ENCODE measurements around the gene IRAG1.
A peak's percentile ranks its signal among the peaks of the same experiment; 100 is the strongest.

Gene IRAG1, protein sequence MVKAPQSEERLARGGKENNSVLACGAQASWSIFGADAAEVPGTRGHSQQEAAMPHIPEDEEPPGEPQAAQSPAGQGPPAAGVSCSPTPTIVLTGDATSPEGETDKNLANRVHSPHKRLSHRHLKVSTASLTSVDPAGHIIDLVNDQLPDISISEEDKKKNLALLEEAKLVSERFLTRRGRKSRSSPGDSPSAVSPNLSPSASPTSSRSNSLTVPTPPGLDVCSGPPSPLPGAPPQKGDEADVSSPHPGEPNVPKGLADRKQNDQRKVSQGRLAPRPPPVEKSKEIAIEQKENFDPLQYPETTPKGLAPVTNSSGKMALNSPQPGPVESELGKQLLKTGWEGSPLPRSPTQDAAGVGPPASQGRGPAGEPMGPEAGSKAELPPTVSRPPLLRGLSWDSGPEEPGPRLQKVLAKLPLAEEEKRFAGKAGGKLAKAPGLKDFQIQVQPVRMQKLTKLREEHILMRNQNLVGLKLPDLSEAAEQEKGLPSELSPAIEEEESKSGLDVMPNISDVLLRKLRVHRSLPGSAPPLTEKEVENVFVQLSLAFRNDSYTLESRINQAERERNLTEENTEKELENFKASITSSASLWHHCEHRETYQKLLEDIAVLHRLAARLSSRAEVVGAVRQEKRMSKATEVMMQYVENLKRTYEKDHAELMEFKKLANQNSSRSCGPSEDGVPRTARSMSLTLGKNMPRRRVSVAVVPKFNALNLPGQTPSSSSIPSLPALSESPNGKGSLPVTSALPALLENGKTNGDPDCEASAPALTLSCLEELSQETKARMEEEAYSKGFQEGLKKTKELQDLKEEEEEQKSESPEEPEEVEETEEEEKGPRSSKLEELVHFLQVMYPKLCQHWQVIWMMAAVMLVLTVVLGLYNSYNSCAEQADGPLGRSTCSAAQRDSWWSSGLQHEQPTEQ

DNA sequence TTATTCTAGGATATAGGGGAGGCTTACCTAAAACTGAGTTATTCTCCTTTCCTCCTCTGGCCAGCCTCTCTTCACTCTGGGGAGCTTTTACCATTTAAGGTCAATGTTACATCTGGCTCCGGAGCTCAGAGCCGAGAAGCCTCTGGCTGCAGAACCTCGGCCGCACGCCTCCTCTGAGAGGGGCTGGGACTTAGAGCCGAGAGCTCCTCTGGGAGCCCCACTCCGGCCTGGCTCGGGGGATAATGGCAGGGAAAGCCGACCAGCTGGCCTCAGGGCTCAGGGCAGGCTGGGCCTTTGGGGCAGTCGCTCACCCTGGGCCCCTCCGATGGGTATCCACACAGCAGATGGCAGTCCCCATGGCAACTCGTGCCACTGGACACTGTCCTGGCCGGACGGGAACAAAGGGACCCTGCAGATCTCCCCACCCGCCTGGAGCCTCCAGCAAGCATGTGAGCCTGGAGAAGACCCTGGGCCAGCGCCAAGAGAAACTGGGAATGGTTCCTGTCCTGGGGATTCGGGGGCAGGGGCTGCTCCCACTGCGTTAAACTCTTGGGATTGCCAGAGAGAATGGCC, at the start of gene IRAG1:
TSS of gene IRAG1 (minus strand) at position 247 of the 573 bp plus-strand sequence. CDS start at position 94, 153 bp downstream.
- no peak for DNase-seq (ENCODE audit: low spot score)

DNA sequence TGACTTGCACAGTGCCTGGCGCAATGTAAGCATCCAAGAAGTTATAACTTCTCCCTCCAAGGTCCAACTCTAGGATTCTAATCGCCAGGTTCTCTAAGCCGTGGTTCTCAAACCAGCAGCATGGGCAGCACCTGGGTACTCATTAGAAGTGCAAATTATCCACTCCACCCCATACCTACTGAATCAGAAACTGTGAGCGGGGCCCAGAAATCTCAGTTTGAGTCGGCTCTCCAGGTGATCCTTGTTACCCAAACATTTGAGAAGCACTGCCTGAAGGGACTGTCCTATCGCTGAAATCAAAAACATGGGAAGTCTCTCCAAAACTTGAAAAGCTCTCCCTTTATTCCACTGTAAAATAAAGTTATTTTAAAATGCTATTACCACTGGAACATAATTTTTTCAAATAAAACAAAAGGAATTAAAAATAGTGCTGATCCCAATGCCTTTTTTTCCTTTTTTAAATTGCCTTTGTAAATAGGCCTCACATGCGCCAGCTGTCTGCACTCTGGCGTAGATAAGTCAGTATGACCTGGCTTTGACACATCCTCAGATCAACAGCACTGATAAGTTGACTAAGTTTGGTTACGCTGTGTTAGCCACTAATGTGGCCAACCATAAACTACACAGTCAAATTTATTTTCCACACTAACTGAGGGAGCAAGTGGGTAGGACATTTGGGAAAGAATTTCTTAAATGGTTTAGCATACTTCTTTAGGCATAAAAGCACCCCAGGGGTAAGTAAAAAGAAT, 49.1 kb upstream of the IRAG1 start:
- DNase-seq (ENCODE audit: low spot score) = peak; percentile 13

DNA sequence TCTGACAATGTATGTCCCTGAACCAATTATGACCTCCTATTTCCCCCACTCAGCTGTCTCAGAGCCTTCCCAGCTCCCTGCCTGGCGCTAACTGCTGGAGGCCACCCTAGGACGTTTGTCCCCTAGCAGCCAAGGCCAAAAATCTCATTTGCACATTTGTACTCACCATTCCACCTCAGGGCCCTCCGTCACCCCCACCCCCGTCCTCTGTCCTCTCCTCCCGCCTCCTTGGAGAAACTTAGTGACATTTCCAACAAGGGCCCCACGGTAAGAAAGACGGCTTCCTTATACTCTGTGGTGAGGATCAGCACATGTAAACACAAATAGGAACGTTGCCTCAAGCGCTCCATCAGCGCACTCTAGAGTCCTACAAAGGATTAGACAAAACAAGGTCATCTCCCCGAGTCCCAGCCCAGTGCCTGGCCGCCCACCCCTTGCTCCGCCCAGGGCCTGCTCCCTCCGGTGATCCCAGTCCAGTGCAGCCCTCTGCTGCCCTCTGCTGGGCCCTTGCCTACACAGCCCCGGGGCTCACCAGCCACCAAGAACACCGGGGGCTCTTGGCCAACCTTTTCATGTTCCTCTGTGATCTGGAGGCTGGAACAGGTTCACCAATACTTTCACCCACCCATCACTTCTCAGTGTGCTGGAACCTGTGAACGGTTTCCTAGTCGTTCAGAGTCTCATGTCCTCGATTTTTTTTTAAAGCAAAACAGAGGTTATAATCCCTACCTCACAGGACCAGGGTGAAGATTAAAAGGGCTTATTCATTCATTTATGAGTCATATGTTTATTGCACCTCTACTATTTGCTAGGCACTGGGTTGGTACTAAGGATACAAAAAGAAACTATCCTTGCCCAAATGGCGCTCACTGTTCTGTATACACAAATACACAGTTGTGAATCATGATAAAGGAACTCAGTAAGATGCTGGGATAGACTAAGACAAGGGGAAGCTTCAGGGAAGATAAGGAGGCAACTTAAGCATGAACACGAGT, 42.2 kb upstream of the IRAG1 start:
- peak; percentile 95 for DNase-seq (ENCODE audit: low spot score)

DNA sequence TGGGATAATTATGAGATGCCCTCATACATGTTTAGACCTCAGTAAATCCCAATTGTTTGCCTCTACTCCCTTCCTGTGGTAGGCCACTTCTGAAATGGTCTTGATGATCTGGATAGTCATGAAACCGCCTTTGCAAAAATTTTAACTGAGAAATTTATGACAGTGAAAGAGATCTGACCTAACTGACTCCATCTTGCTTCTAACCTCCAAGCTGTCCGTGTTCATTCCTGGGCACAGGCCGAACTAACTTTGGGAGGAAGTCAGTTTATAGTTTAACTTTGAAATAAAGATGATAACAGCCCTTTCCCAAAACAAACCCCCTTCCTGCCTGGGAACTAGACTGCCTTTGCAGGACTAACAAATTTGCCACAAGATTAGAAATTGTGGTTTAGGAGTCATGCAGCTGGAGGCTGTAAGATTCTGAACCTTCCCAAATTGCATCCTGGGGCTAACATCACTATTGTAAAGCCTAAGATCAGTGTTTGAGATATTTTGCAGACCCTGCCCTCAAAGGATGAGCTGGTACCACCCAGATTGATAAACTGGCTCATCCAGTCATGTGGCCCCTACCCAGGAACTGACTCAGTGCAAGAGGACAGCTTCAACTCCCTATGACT, 37.6 kb upstream of the IRAG1 start:
- no peak for DNase-seq (ENCODE audit: low spot score)

DNA sequence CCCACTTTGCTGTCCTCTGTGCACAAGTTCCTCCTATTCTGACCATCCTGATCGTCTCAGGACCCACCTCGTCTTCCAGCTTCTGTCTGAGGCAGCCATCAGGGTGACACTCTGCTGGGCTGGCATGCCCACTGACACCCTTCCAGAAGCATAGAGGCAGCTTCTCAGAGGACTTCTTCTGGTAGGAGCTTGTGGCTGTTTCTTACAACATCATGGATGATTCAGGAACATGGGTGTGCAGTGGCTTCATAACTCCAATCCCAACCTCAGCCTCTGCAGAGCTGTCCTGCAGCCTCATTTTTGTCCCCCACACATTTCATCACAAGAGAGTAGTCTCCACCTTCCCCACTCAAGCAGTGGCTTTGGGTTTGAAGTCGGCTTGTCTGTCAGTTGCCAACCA, 36.6 kb upstream of the IRAG1 start:
- DNase-seq (ENCODE audit: low spot score) = no peak

DNA sequence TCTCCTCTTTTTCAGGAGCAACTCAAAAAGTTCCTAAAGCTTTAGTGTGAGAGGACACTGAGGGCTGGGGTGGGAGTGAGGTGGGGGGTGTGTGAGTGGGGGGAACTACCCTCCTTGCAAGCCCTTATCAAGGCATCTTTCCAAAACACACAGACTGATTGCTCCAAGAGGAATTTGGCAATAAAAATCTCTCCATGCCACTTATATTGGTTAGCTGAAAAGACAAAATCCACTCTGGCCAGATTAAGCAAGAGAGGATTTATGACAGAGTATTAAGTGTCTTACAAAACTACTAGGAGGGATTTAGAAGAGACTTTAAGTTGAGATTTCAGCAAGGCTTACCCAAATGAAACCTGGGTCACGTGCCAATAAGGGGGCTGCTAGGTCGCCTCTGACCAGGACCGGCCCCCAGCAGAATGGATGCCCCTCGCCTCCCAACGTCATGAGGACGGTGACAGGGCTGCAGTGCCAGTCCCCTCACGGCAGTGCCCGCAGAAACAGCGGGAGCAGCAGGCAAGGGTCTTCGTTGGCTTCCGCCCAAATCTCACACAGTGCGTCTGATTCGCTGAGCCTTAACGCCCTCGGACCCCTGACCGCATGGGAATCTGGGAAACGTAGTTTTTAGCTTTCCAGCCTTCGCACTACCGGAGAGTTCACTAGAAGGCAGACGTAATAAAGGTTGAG, 35.4 kb upstream of the IRAG1 start:
- DNase-seq (ENCODE audit: low spot score) = no peak

DNA sequence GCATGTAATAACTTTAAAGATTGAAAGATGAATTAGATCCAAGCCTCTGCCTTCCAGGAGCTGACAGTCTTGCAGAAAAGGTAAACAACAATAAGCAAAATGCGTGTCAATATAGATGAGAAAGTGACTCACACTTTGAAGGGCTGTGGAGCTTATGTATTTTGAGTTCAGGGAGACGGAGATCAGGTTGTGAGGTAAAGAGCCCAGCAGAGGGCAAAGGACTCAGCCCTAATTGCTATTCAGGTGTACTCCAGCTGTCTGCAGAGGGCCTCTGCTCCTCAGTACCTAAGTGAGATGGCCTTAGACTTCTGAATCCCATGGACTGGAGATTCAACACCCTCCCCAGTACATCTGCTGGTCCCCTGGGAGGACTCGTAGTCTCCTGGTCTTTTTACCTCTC, 34.6 kb upstream of the IRAG1 start:
- DNase-seq (ENCODE audit: low spot score) = no peak

DNA sequence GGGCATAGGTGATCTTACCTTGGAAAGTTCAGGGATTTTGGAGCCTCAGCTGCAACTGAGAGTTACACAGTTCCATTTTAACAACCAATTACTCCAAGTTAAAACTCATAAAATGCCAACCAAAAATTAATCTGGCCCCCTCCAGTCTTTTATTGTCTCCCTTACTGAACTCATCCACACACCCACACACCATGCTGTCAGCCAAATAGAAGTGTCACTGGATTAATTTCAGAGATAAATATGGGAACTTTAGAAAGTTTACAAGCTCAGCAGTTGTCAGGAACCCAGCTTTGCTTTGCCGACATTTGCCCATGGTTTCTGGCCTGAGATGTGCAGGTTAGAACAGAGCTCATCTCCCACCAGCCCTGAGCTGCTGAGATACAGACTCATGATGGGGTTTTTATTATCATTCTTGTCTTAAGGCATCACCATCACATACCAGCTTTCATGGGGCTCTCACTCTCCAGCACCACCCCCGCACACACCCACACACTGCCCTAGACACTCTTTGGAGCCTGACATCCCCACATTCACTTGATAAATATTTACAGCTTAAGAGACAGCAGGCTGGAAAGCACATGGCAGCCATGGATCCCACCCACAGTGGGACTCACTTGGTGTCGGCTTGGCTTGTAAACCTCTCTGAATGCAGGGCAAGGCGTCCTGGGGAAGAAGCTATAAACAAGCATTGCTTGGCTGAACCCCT, 33.7 kb upstream of the IRAG1 start:
- DNase-seq (ENCODE audit: low spot score) = no peak

DNA sequence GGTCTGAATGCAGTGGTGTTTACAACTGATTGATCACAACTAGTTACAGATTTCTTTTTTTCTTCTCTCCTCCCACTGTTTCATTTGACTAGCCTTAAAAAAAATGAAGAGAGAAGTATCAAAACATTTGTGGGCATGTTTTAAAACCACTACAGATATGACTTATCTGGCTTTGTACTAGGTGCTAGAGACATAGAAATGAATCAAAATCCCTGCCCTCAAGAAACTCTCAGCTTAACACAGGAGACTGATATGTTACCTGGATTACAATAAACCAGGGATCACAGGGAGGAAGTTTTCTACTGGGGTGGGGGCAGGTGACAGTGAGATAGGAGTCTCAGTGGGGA, 32.3 kb upstream of the IRAG1 start:
- DNase-seq (ENCODE audit: low spot score) = no peak

DNA sequence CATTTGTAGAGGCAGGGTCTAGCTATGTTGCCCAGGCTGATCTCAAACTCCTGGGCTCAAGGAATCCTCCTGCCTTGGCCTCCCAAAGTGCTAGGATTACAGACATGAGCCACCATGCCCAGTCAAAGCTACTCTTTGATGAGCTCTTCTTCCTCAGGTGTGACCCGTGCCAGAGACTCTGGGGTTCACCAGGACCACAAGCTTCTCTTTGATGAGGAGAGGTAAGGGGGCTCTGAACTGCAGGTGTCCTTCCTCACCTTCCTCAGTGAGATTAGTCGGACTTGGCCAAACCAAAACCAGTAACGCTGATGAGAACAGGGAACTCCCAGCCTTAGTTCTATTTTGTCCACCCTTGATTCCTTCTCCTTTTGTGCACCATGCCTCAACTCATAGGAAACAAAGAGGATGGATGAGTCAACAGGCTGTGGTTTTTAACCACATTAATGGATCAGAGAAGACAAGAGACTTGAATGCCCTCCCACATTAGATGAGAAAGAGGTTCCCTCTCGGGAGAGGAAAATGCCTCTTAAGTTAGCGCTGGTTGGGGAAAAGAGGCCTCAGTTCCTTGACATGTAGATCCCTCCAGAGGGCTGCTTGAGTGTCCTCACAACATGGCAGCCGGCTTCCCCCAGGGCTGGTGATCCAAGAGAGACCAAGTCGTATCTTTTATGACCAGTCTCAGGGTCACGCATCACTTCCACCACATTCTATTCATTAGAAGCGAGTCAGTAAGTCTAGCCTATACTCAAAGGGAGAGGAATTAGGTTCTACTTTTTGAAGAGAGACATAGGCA, 31.8 kb upstream of the IRAG1 start:
- no peak for DNase-seq (ENCODE audit: low spot score)

DNA sequence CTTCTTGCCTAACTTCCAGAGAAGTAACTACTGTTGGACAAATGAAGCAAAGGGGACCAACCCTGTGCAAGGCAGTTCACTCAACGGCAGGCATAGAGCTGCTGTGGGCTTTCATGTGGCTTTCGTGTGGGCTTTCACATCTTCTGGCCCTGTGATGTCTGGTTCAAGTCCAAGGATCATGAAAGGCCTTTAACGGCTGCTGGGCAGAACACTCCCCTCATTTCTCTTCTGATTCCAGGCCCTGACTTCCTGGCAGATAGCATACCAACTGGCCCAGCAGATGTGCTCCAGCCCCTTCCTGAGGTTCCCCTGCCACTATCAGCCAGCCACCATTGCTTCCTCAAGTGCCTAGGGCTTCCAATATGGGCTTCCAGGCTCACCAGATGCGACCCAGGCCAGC, 28.8 kb upstream of the IRAG1 start:
- DNase-seq (ENCODE audit: low spot score) = no peak

DNA sequence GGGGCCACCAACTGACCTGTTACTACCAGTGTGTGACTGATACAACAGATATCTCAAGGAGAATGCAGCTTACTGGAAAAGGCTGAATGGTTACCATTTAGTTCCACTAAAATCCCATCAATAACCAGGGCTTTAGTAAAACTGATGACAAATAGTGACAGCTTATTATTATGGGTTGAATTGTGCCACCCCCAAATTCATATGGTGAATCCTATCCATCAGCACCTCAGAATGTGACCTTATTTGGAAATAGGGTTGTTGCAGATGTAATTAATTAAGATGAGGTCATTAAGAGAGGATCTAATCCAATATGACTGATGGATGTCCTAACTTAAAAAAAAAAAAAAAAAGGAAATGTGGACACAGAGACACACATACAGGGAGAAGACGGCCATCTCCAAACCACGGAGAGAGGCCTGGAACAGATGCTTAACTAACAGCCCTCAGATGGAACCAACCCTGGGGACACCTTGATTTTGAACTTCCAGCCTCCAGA, 27.4 kb upstream of the IRAG1 start:
- no peak for DNase-seq (ENCODE audit: low spot score)

DNA sequence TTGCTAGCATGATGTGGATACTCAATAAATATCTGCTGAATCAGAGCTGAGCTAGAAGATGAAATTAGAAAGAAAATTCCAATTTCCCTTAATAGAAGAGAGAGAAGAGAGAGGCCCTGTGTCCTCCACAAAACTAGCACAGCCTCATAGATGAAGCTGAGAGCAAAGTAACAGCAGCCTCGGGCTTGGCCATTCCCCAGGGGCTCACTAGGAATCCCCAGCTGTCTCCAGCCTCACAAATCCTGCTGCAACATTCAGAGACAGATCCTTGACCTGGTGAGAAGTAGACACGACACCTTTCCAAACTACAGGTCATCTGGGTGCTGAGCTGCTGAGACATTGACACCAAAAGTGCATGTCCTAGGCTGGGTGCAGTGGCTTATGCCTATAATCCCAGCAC, 26.1 kb upstream of the IRAG1 start:
- DNase-seq (ENCODE audit: low spot score) = no peak

DNA sequence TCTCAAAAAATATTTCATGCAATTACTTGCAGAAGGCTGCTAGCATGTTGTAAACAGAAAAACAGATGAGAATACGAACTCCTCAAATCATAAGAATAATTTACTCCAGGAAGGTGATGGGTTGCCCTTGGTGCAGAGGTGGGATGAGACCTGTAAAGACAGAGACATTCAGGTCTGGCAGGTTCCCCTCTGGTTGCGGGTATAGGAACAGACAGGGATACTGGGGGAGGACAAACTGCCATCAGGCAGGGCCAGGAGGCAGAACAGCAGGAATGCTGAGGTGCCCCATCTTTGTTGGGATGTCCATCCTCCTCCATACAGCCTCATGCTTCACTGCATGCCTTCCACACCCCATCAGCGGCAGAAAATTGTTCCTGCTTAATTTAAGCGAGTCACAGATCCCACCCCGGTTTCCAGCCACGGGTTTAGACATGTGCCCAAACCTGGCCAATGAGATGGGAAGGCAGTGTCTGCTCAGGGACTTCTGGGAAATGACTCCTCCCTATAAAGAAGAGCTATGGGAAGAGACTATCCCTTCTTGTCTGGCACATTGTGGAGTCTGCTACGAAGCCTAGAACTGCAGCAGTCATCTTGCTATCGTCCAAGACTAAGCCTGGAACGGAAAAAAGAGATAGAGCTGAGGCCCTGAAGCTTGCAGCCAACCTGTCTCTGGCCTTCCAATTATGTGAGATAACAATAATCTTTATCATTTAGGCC, 23.1 kb upstream of the IRAG1 start:
- DNase-seq (ENCODE audit: low spot score) = no peak

DNA sequence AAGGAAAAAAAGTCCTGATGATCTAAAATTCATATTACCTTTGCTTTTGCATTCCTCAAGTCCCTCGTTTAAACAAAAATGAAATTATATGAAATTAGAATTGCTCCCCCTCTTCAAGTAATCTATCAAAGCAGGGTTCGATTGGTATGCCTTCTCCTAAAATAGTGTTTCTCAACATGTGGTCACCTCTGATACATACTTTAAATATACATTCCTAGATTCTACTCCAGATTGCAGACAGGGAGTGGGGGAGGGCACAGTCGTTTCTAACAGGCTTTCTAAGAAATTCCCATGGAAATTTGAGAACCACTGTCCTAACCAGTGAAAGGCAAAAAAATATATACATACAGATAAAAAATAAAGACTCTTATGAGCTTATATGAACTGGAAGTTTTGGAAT, 22.6 kb upstream of the IRAG1 start:
- DNase-seq (ENCODE audit: low spot score) = no peak

DNA sequence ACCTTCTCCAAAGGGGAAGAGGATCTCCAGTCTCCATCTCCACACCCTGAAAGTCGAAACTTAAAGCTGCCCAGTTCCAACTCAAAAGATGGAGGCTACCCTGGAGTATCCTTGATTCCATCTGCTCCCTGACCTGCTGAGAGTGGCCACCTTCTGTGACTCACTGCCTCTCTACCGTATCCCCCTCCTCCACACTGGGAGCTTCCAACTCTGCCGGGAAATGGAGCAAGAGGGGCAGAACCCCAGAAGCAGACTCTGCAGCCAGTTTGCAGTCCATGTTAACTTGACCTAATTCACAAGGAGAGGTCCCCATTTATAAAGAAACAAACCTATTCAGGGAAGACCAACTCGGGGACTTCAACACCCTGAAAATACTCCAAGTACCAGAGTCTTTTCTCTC, 22.0 kb upstream of the IRAG1 start:
- DNase-seq (ENCODE audit: low spot score) = no peak

DNA sequence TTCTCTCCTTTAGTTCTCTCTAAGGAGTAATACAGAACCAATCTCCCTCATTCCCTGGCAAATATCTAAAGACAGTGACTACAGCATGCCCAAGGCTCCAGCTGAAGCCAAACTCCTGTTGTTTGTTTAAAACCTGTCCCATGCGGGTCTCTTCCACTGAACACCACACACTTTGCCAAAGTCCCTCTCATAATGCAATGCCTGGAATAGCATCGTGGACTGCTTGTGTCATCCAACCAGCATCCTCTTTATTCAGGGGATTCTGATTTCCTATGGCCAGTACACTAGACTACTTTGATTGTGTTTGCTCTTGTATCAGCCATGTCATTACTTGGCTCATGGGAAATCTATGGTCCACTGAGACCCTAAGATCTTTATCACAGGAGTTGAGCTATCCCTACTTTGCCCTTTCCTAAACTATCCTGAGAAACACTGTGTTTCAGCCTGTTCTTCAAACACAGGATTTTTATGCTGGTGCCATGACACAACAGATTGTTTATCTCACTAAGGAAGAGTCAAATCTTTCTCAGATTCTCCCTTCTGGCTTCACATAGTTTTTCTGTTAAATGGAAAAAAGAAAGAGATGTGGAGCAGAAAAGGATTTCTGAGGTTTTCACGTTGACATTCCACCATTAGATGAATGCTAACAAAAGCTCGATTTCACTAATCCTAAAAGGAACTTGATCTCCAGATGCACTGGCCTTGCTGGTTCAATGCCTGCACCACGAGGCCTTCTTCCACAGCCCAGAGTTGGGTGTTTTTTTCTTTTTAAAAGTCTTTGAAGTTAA, 15.9 kb upstream of the IRAG1 start:
- DNase-seq (ENCODE audit: low spot score) = no peak

Data from kidney capillary endothelial cell (primary cell).